ENCODE measurements around the gene HEG1. TPM values are rescaled to one million over a fixed set of nuclear protein-coding genes. Genes with fewer than 3 reads are reported as not detected.

HEG1 gene
- total and polyA plus RNA-seq, 7 donors: 0.92 to 61.6 (median 24.5) TPM

- Histone ChIP-seq H3K27me3 (no peaks in the 10 kb centered on the region), H3K27ac (no peak overlapping the region), H3K9me3 (no peaks in the 10 kb centered on the region), H3K36me3 (no peaks in the 10 kb centered on the region), H3K4me3 (no peak overlapping the region), H3K4me1 (no peaks in the 10 kb centered on the region)
- TF ChIP-seq POLR2A (IDR thresholded peaks at IDR 0.05): no peak
- TF ChIP-seq EP300 (IDR thresholded peaks at IDR 0.05): no peak
- no peak for TF ChIP-seq CTCF (IDR thresholded peaks at IDR 0.05)
- TF ChIP-seq POLR2AphosphoS5 (IDR thresholded peaks at IDR 0.05): no peak
- intact Hi-C loops (cut with DNase I): loop anchor here (10.0 kb wide), 2 partner anchors 144 to 244 kb away; no protein-coding TSS in a partner anchor
- WGBS, 2 donors: 93 to 94% methylated on average over 5 of the region's 5 CpGs
- no peak for DNase-seq
Observed at GRCh38 chr3:124920718-124921117, 135.1 kb downstream of the HEG1 start.

- Histone ChIP-seq H3K27me3 (no peaks in the 10 kb centered on the region), H3K9me3 (no peaks in the 10 kb centered on the region), H3K36me3 (no peaks in the 10 kb centered on the region), H3K27ac (no peak overlapping the region), H3K4me3 (no peak overlapping the region), H3K4me1 (no peaks in the 10 kb centered on the region)
- 68 to 89% methylated on average over 2 of the region's 2 CpGs for WGBS, 2 donors
- intact Hi-C loops (cut with DNase I): loop anchor here (10.0 kb wide), 2 partner anchors 145 to 245 kb away; no protein-coding TSS in a partner anchor
- DNase-seq: no peak
- TF ChIP-seq CTCF (IDR thresholded peaks at IDR 0.05) (no peak), POLR2AphosphoS5 (IDR thresholded peaks at IDR 0.05) (no peak), POLR2A (IDR thresholded peaks at IDR 0.05) (no peak), EP300 (IDR thresholded peaks at IDR 0.05) (no peak)
Observed at GRCh38 chr3:124919756-124920155, 136.0 kb downstream of the HEG1 start.

- intact Hi-C loops (cut with DNase I): no loop called here
- TF ChIP-seq POLR2AphosphoS5 (IDR thresholded peaks at IDR 0.05): no peak
- TF ChIP-seq EP300 (IDR thresholded peaks at IDR 0.05): no peak
- no peak for TF ChIP-seq POLR2A (IDR thresholded peaks at IDR 0.05)
- no peak for TF ChIP-seq CTCF (IDR thresholded peaks at IDR 0.05)
- 93% methylated on average over 2 of the region's 2 CpGs for WGBS, 2 donors
Observed at GRCh38 chr3:124918524-124918923, 137.3 kb downstream of the HEG1 start.

GRCh38 chr3:124916837-124917409, 138.9 kb downstream of the HEG1 start:
- Histone ChIP-seq H3K4me3 (no peak overlapping the region), H3K27ac (no peak overlapping the region), H3K27me3 (no peaks in the 10 kb centered on the region), H3K4me1 (no peaks in the 10 kb centered on the region), H3K36me3 (no peaks in the 10 kb centered on the region), H3K9me3 (no peaks in the 10 kb centered on the region)
- WGBS, 2 donors: 76 to 82% methylated on average over 8 of the region's 8 CpGs
- intact Hi-C loops (cut with DNase I): no loop called here
- no peak for DNase-seq
- TF ChIP-seq CTCF (IDR thresholded peaks at IDR 0.05): no peak
- TF ChIP-seq POLR2A (IDR thresholded peaks at IDR 0.05): no peak
- TF ChIP-seq POLR2AphosphoS5 (IDR thresholded peaks at IDR 0.05): no peak
- no peak for TF ChIP-seq EP300 (IDR thresholded peaks at IDR 0.05)

More at GRCh38 chr3:124918524-124918923, 137.3 kb downstream of the HEG1 start:
- Histone ChIP-seq H3K4me1 (no peaks in the 10 kb centered on the region), H3K27ac (no peak overlapping the region), H3K4me3 (no peak overlapping the region), H3K36me3 (no peaks in the 10 kb centered on the region), H3K9me3 (no peaks in the 10 kb centered on the region), H3K27me3 (no peaks in the 10 kb centered on the region)
- no peak for DNase-seq

Small RNA genes lying within 50 kb of the gene (small RNA-seq; reads per million reads assigned to genes)
- gene RNA5SP137: 0 reads per million in 3 donors

Other genes starting within 250 kb of the HEG1 start
- gene ITGB5, start 168.6 kb downstream of the HEG1 start, total RNA-seq: 100 to 1,000 TPM in 2 of 4 donors, 10 to 100 TPM in 2; 89.2 to 203 (median 125) TPM
- 10 to 100 TPM; 15.0 to 27.0 (median 22.7) TPM for gene ITGB5, start 168.6 kb downstream of the HEG1 start, polyA plus RNA-seq
- gene MUC13, start 121.2 kb downstream of the HEG1 start, total RNA-seq: 1 to 10 TPM in 1 of 4 donors, not detected in 3; 1.4 TPM
- gene MUC13, start 121.2 kb downstream of the HEG1 start, polyA plus RNA-seq: 100 to 1,000 TPM in 2 of 3 donors, 10 to 100 TPM in 1; 81.7 to 440 (median 156) TPM
- under 1 TPM in 1 of 4 donors, not detected in 3; 0.33 TPM for gene SLC12A8, start 156.8 kb upstream of the HEG1 start, total RNA-seq
- 1 to 10 TPM; 1.6 to 6.3 (median 1.8) TPM for gene SLC12A8, start 156.8 kb upstream of the HEG1 start, polyA plus RNA-seq

Data from sigmoid colon (tissue), 7 donors.